HG03175 (cell line): ENCODE data around the gene ALOX5.
"Not testable (repeated sequence)": the region's sequence is repeated elsewhere in the genome, so short reads cannot be mapped to it uniquely, and the experiment has no call there.

ENCODE experiments used
- ATAC-seq: cut with Tn5 transposase; IDR thresholded peaks from one replicate; pipeline ENCODE4 v1.9.1; 2021; ENCODE audit warnings: mild to moderate bottlenecking, moderate library complexity; ENCODE audit not compliant: unreplicated experiment

Gene ALOX5

DNA sequence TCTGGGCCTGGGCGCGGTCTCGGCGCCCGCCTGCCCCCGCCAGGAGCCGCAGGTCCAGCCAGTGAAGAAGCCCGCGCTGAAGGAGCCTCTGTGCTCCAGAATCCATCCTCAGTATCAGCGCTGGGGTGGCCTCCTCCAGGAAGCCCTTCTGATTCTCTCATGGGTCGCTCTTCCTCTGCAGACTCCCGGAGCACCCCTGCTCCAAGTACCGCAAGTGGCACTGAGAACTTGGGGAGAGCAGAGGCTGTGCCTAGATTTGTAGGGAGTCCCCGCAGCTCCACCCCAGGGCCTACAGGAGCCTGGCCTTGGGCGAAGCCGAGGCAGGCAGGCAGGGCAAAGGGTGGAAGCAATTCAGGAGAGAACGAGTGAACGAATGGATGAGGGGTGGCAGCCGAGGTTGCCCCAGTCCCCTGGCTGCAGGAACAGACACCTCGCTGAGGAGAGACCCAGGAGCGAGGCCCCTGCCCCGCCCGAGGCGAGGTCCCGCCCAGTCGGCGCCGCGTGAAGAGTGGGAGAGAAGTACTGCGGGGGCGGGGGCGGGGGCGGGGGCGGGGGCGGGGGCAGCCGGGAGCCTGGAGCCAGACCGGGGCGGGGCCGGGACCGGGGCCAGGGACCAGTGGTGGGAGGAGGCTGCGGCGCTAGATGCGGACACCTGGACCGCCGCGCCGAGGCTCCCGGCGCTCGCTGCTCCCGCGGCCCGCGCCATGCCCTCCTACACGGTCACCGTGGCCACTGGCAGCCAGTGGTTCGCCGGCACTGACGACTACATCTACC is at the start of gene ALOX5:
ALOX5 (plus strand) TSS at position 641 of the 774 bp plus-strand sequence; CDS start at position 705, 64 bp downstream.
- ATAC-seq: peak; percentile 48

DNA sequence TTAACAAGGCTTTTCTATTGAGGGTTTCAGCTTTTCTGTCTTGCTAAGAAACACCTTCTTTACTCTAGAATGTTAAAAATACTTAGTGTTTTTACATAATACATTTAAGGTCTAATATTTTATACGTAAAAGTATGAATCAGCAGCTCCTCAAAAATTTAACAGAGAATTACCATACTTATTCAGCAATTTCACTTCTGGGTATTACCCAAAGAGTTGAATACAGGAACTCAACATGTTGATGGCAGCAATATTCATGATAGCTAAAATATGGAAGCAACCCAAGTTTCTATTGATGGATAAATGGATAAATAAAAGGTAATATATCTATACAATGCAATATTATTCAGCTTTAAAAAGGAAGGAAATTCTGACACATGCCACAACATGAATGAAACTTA is 48.9 kb upstream of the ALOX5 start:
- no peak for ATAC-seq

DNA sequence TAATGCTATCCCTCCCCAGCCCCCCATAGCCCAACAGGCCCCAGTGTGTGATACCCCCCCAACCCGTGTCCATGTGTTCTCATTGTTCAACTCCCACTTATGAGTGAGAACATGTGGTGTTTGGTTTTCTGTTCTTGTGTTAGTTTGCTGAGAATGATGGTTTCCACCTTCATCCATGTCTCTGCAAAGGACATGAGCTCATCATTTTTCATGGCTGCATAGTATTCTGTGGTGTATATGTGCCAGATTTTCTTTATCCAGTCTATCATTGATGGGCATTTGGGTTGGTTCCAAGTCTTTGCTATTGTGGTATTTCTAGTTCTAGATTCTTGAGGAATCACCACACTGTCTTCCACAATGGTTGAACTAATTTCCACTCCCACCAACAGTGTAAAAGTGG is 47.2 kb upstream of the ALOX5 start:
- ATAC-seq: not testable (repeated sequence)

DNA sequence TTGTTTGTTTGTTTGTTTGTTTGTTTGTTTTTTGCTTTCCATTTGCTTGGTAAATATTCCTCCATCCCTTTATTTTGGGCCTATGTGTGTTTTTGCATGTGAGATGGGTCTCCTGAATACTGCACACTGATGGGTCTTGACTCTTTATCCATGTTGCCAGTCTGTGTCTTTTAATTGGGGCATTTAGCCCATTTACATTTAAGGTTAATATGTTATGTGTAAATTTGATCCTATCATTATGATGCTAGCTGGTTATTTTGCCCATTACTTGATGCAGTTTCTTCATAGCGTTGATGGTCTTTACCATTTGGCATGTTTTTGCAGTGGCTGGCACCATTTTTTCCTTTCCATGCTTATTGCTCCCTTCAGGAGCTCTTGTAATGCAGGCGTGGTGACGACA is 42.2 kb upstream of the ALOX5 start:
- ATAC-seq: not testable (repeated sequence)

DNA sequence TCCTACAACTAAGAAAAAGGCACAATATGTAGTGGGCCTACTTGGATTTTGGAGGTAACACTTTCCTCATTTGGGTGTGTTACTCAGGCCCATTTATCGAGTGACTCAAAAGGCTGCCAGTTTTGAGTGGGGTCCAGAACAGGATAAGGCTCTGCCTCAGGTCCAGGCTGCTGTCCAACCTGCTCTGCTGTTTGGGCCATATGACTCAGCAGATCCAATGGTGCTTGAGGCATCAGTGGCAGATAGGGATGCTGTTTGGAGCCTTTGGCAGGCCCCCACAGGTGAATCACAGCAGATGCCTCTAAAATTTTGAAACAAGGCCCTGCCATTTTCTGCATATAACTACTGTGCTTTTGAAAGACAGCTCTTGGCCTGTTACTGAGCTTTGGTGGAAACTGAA is 34.1 kb upstream of the ALOX5 start:
- ATAC-seq: no peak

DNA sequence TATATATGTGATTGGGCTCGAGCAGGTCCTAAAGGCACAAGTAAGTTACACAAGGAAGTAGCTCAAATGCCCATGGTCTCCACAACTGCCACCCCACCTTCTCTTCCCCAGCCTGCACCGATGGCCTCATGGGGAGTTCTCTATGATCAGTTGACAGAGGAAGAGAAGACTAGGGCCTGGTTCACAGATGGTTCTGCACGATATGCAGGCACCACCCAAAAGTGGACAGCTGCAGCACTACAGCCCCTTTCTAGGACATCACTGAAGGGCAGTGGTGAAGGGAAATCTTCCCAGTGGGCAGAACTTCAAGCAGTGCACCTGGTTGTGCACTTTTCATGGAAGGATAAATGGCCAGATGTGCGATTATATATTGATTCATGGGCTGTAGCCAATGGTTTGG is 33.6 kb upstream of the ALOX5 start:
- ATAC-seq: not testable (repeated sequence)

DNA sequence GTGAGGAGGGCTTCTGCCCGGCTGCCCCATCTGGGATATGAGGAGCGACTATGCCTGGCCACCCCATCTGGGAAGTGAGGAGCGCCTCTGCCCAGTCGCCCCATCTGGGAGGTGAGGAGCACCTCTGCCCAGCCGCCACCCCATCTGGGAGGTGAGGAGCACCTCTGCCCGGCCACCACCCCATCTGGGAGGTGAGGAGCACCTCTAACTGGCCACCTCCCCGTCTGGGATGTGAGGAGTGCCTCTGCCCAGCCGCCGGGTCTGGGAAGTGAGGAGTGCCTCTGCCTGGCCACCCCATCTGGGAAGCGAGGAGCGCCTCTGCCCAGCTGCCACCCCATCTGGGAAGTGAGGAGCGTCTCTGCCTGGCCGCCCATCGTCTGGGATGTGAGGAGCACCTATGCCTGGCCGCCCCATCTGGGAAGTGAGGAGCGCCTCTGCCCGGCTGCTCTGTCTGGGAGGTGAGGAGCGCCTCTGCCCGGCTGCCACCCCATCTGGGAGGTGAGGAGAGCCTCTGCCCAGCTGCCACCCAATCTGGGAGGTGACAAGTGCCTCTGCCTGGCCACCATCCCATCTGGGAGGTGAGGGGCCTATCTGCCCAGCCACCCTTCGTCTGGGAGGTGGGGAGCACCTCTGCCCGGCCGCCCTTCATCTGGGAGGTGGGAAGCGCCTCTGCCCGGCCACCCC is 27.2 kb upstream of the ALOX5 start:
- not testable (repeated sequence) for ATAC-seq

DNA sequence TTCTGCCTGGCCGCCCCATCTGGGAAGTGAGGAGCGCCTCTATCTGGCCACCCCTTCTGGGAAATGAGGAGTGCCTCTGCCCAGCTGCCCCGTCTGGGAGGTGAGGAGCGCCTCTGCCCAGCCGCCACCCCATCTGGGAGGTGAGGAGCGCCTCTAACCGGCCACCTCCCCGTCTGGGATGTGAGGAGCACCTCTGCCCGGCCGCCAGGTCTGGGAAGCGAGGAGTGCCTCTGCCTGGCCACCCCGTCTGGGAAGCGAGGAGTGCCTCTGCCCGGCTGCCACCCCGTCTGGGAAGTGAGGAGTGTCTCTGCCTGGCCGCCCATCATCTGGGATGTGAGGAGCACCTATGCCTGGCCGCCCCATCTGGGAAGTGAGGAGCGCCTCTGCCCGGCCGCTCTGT is 26.6 kb upstream of the ALOX5 start:
- not testable (repeated sequence) for ATAC-seq

DNA sequence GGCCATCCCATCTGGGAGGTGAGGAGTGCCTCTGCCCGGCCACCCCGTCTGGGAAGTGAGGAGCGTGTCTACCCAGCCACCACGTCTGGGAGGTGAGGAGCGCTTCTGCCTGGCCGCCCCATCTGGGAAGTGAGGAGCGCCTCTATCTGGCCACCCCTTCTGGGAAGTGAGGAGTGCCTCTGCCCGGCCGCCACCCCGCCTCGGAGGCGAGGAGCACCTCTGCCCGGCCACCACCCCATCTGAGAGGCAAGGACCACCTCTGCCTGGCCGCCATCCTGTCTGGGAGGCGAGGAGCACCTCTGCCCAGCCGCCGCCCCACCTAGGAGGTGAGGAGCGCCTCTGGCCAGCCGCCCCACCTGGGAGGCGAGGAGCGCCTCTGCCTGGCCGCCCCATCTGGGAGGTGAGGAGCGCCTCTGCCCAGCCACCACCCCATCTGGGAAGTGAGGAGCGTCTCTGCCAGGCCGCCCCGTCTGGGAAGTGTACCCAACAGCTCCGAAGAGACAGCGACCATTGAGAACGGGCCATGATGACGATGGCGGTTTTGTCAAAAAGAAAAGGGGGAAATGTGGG is 25.7 kb upstream of the ALOX5 start:
- not testable (repeated sequence) for ATAC-seq

DNA sequence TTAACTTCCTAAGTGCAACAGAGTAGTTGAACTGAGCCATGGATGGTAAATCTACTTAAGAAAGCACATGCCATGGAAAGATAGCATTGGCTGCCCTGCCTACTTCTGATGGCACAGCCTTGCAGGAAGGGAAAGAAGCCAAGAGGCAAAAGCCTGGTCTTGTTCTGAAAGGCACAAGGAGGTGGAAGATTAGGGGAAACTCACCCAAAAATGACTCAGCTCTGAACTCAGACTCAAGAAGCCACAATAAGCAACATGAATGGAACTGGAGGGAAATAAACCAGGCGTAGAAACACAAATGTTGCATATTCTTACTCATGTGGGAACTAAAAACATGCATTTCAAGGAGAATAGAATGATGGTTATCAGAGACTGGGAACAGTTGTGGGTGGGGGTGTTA is 20.8 kb upstream of the ALOX5 start:
- ATAC-seq: peak; percentile 54

DNA sequence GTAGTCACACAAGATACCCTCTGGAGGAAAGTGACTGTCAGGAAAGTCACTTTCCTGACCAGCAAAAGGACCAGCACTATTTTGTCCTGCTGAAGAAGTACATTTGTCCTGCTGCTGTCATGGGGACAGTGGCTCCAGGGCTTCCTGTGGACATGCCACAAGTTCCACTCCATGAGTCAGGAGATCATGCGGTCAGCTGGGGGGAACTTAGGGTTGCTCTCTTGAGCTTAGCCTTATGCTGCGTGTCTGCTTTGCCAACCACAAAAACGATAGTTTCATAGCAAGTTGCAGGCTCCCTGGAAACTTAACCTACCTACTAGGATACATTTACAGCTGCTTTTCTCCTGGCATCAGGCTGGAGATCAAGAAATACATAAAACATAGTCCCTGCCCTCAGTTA is 19.8 kb upstream of the ALOX5 start:
- ATAC-seq: no peak

DNA sequence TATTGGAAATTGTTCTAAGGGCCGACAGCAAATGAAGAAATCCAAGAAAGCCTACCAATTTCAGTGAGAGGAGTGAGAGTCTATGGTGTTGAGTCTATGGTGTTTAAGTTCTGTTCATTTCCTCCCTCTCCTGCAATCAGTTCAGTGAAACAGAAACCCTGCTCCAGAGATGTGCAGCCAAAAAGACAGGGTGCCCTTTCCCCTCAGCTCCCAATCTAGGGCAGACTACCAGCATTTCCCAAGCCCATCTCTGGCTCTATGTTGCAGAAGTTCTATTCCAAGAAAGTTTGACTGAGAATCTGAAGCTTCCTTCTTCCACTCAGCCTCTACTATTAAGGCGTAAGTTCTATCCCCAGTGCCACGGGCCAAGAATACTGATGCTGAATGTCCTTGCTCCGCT is 18.5 kb upstream of the ALOX5 start:
- no peak for ATAC-seq

DNA sequence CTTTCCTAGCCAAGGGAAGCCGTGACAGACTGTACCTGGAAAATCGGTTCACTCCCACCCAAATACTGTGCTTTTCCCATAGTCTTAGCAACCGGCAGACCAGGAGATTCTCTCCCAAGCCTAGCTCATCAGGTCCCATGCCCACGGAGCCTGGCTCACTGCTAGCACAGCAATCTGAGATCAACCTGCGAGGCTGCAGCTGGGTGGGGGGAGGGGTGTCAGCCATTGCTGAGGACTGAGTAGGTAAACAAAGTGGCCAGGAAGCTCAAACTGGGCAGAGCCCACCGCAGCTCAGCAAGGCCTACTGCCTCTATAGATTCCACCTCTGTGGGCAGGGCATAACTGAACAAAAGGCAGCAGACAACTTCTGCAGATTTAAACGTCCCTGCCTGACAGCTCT is 15.1 kb upstream of the ALOX5 start:
- not testable (repeated sequence) for ATAC-seq

DNA sequence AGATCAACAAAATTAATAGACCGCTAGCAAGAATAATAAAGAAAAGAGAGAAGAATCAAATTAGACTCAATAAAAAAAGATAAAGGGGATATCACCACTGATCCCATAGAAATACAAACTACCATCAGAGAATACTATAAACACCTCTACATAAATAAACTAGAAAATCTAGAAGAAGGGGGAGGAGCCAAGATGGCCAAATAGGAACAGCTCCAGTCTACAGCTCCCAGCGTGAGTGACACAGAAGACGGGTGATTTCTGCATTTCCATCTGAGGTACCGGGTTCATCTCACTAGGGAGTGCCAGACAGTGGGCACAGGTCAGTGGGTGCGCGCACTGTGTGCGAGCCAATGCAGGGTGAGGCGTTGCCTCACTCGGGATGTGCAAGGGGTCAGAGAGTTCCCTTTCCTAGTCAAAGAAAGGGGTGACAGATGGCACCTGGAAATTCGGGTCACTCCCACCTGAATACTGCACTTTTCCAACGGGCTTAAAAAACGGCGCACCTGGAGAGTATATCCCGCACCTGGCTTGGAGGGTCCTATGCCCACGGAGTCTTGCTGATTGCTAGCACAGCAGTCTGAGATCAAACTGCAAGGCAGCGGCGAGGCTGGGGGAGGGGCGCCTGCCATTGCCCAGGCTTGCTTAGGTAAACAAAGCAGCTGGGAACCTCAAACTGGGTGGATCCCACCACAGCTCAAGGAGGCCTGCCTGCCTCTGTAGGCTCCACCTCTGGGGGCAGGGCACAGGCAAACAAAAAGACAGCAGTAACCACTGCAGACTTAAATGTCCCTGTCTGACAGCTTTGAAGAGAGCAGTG is 11.8 kb upstream of the ALOX5 start:
- not testable (repeated sequence) for ATAC-seq

DNA sequence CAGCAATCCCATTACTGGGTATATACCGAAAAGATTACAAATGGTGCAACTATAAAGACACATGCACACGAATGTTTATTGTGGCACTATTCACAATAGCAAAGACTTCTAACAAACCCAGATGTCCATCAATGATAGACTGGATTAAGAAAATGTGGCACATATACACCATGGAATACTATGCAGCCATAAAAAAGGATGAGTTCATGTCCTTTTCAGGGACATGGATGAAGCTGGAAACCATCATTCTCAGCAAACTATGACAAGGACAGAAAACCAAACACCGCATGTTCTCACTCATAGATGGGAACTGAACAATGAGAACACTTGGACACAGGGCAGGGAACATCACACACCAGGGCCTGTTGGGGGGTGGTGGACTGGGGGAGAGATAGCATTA is 6.4 kb upstream of the ALOX5 start:
- not testable (repeated sequence) for ATAC-seq

DNA sequence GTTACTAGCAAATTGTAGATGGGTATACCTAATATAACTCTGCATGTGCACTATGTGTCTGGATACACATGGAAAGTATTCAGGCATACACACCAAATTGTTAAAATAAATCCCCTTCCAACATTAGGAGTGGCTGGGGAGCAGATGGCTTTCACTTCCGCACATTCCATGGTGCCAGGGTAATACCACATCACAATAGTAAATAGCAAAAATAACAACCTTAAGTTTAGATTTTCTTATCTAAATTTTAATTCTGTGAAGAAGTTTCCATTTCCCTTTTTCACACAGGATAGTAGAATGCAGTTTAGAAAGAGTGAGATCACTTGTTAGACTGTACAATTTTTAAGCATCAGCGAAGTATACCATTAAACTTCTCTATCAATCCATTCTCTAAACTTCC is 5.8 kb upstream of the ALOX5 start:
- ATAC-seq: no peak

DNA sequence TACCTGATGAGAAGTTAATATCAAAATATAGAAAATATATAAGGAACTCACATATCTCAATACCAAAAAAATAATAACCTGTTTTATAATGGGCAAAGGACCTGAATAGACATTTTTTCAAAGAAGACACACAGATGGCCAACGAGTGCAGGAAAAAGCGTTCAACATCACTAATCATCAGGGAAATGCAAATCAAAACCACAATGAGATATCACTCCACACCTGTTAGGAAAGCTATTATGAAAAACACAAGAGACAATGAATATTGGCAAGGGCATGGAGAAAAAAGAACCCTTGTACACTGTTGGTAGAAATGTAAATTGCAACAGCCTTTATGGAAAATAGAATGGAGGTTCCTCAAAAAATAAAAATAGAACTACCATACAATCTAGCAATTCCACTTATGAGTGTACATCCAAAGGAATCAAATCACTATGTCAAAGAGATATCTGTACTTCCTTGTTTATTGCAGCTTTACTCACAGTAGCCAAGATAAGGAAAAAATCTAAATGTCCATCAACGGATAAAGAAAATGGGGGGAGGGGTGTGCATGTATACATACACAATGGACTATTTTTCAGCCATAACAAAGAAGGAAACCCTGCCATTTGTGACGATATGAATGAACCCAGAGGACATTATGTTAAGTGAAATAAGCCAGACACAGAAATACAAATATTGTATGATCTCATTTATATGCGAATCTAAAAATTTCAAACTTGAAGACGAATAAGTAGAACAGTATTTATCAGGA is 3.6 kb upstream of the ALOX5 start:
- no peak for ATAC-seq

DNA sequence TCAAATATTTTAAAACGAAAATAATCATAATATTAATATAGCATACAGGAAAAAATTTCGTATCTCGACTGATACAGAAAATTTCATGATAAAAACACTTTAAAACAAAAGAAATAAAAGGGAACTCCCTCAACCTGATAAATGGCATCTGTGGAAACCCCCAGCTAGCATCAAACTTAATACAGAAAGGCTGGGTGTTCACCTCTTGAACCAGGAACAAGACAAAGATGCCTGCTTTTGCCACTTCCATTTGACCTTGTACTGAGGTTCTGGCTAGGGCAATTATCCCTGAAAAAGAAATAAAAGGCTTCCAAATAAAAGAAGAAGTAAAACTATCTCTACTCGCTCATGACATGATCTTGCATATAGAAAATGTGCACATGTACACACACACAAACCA is 2.5 kb upstream of the ALOX5 start:
- ATAC-seq: no peak

DNA sequence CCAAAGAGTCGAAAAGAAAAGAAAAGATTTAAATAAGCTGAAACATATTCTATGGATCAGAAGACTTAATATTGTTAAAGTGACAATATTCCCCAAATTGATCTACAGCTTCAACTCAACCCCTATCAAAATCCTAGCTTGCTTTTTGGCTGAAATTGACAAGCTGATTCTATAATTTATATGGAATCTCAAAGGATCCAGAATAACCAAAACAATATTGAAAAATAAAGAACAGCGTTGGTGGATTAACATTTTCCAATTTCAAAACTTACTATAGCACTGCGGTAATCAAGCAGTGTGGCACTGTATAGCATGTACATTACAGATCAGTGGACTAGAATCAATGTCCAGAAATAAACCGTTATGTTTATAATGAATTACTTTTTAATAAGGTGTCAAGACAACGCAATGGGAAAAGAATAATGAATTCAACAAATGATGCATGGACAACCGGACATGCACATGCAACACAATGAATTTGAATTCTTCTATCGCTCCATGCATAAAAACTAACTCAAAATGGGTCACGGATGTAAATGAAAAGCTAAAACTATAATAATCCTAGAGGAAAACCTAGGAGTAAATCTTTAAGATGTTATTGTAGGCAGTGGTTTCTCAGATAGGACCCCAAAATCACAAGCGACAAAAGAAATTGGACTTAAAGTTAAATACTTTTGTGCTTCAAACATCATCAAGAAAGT is 1.6 kb upstream of the ALOX5 start:
- no peak for ATAC-seq

DNA sequence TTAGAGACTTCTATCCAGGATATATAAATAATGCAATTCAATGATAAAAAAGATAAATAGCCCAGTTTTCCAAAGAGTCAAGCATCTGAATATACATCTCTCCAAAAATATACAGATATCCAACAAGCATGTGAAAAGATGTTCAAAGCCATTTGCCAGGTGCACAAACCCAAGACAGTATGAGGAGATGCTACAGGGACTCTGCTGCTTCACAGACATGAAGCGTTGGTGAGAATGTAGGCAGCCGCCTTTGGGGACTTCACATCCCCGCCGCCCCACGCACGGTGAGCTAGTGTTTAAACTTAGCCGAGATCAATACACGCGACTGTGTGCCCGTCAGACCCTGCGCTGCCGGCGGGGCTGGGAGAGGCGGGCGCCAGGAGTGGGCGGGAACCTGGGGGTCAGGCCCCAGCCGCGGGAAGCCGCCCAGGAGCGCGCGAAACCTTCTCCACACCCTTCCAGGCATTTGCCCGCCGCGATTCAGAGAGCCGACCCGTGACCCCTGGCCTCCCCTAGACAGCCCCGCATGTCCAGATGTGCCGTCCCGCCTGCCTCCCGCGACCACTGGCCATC is 927 bp upstream of the ALOX5 start:
- ATAC-seq: peak; percentile 34
